ENCODE data around the gene SNAP91.
"Not testable (repeated sequence)": the region's sequence is repeated elsewhere in the genome, so short reads cannot be mapped to it uniquely, and the experiment has no call there.

Gene SNAP91

GRCh38 chr6:83708970-83709747 is at the start of gene SNAP91:
SNAP91 (minus strand) TSS chr6:83709101; CDS start chr6:83707927, 1,174 bp downstream.
- DNase-seq, result peak; percentile 75 to 84

GRCh38 chr6:83758533-83758932 is 49.6 kb upstream of the SNAP91 start:
- DNase-seq, result peak in 1 of 2 experiments; percentile 17

GRCh38 chr6:83757021-83757420 is 48.1 kb upstream of the SNAP91 start:
- no peak for DNase-seq

GRCh38 chr6:83756565-83756964 is 47.7 kb upstream of the SNAP91 start:
- DNase-seq, result no peak

GRCh38 chr6:83752375-83752774 is 43.5 kb upstream of the SNAP91 start:
- not testable (repeated sequence) for DNase-seq

- DNase-seq, result no peak
Observed at GRCh38 chr6:83741089-83741488, 32.2 kb upstream of the SNAP91 start.

GRCh38 chr6:83735461-83735860 is 26.6 kb upstream of the SNAP91 start:
- no peak for DNase-seq

- no peak for DNase-seq
Observed at GRCh38 chr6:83729871-83730270, 21.0 kb upstream of the SNAP91 start.

- no peak for DNase-seq
Observed at GRCh38 chr6:83722876-83723275, 14.0 kb upstream of the SNAP91 start.

- no peak for DNase-seq
Observed at GRCh38 chr6:83717809-83718208, 8.9 kb upstream of the SNAP91 start.

- DNase-seq, result no peak
Observed at GRCh38 chr6:83711958-83712357, 3.1 kb upstream of the SNAP91 start.

- no peak for DNase-seq
Observed at GRCh38 chr6:83709748-83710050, 798 bp upstream of the SNAP91 start.

GRCh38 chr6:83708546-83708969 is 343 bp downstream of the SNAP91 start:
- peak; percentile 17 to 66 for DNase-seq

- DNase-seq, result peak in 1 of 2 experiments; percentile 49
Observed at GRCh38 chr6:83707829-83708545, 914 bp downstream of the SNAP91 start.

- no peak for DNase-seq
Observed at GRCh38 chr6:83702749-83703148, 6.2 kb downstream of the SNAP91 start.

GRCh38 chr6:83702077-83702476 is 6.8 kb downstream of the SNAP91 start:
- no peak for DNase-seq

GRCh38 chr6:83696674-83697073 is 12.2 kb downstream of the SNAP91 start:
- no peak for DNase-seq

- no peak for DNase-seq
Observed at GRCh38 chr6:83685481-83685880, 23.4 kb downstream of the SNAP91 start.

- no peak for DNase-seq
Observed at GRCh38 chr6:83677791-83678190, 31.1 kb downstream of the SNAP91 start.

- DNase-seq, result no peak
Observed at GRCh38 chr6:83637953-83638352, 70.9 kb downstream of the SNAP91 start.

GRCh38 chr6:83636800-83637199 is 72.1 kb downstream of the SNAP91 start:
- no peak for DNase-seq

GRCh38 chr6:83633609-83634008 is 75.3 kb downstream of the SNAP91 start:
- no peak for DNase-seq

- no peak for DNase-seq
Observed at GRCh38 chr6:83633149-83633548, 75.8 kb downstream of the SNAP91 start.

- DNase-seq, result not testable (repeated sequence)
Observed at GRCh38 chr6:83629908-83630307, 79.0 kb downstream of the SNAP91 start.
